NCI-H1092 (cell line): ENCODE results near the gene C15orf39.

ENCODE experiments used
- DNase-seq: peaks from one replicate; lab custom pipeline; 2025; lab: John Stamatoyannopoulos, UW

Gene C15orf39

DNA sequence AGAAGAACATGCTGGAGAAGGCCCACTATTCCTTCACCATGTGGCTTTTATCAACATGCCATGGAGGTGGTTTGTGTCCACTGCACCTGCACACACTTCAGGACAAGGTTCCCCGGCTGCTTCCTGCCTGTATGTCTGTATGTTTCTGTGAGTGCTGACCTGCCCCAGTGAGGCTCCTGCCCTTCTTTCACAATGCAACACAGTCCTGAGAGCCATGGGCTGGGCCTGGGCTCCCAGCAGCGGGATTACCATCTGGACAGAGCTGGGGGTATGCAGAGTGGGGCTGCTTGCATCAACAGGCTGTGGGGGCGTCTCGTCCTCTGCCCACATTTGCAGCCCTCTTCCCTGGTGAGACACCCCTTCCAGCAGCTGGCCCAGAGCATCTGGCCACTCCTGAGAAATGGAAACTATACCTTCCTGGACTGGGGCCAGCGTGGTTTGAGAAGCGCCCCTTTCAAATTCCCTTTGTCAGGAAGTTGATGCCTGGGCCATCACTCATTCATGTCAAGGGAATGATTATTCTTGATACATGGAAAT, 29.3 kb upstream of the C15orf39 start:
- DNase-seq, result no peak

DNA sequence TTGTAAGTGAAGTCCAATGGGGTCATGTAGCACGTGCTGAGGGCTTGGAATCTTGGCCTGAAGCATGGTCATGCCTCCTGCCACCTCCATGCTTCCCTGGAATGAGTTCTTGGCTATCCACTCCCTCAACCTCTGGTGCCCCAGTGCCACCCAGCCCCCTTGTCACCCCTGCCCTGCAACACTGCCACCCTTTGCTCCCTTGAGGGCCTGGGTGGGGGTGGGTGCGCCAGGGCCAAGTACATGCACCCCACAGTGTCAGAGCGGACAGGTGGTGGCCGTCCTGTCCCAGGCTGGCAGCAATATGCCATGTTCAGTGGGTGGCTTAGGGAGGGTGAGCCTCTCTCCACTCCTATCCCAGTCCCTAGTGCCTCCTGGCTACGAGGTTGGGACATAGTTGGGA, 27.6 kb upstream of the C15orf39 start:
- no peak for DNase-seq

DNA sequence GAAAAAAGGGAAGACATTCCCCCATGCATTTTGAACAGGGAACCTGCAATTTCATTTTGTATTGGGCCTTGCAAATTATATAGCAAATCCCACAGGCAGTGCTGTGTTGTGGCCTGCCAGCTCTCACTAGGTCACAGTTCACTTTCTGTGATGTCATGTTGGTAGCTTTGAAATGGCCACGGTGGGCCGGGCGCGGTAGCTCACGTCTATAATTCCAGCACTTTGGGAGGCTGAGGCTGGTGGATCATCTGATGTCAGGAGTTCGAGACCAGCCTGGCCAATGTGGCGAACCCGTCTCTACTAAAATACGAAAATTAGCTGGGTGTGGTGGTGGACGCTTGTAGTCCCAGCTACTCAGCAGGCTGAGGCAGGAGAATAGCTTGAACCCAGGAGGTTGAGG, 27.0 kb upstream of the C15orf39 start:
- DNase-seq, result no peak

DNA sequence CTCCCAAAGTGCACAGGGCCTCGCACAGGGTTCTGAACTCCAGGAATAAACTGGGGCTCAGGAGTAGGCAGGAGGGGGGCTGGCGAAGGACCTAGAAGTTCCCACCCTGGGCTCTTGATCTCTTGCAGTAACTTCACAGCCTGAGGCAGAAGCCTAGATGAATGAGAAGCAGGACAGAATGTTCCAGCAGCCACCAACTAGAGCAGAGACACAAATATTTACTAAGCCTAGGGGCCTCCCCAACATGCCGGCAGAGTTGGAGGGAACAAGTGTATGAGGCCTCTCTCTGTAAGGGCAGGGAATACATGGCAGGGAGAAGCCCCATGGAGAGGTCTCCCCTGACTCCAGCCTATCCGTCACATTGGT, 25.3 kb upstream of the C15orf39 start:
- no peak for DNase-seq

DNA sequence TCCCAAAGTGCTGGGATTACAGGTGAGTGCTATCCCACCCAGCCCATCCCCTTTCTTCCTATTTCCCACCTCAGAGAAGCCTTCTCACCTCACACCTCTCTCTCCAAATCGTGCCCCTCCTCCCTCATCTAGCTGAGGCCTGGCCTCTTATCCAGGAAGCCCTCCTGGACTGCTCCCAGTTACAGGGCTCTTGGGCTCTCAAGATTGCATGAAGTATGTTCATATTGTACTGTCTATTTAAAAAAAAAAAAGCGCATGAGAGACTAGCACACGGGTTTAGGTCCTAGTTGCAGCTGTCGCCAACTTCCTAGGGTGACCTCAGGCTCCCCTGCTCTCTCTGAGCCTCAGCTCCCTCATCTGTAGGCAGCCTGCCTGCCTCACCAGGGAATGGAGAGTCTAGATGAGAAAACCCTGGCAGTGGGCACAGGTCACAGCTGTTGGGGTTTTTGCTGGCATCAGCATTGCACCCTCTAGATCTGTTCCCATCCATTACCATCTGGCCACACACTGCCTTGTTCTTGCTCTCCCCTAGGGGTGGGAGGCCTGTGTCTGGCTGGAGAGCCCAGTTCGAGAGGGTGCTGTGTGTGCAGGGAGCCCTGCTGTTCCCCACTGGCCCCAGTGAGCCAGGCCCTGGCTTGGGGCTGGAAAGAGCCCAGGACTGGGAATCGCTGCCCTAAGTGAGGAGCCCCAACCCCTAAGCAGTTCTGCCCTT, 24.2 kb upstream of the C15orf39 start:
- no peak for DNase-seq

DNA sequence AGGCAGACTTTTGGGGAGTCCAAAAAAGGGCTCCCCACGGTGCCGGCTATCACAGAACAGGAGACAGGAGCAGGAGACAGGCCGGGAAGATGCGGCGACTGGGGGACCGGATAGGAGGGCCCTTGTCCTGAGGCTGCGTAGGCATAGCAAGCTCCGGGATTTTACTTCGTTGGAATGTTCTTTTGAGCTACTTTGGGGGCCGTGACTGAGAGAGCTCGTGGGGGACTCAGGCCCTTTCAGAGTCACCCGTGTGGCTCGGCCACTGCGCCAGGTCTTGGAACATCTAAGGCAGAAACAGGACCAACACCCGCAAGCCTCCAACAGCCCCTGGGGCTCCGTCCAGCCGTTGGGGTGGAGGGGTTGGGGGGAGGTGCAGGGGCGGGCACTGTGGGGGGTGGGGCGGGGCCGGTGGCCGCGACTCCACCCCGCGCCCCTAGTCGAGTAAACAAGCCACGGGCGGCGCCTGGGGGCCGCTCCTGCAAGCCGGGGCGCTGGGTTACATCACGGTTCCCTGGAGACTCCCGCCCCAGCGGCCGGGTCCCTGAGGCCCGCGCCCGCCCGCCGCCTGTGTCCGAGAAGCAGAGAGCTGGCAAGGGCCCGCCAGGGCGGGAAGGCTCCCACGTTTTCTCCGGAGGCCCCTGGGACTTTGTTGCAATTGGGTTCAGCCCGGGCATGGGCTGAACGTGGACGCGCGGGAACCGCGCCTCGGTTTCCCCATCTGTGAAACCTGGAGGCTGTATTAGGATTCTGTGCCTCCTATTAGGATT, 23.3 kb upstream of the C15orf39 start:
- no peak for DNase-seq

DNA sequence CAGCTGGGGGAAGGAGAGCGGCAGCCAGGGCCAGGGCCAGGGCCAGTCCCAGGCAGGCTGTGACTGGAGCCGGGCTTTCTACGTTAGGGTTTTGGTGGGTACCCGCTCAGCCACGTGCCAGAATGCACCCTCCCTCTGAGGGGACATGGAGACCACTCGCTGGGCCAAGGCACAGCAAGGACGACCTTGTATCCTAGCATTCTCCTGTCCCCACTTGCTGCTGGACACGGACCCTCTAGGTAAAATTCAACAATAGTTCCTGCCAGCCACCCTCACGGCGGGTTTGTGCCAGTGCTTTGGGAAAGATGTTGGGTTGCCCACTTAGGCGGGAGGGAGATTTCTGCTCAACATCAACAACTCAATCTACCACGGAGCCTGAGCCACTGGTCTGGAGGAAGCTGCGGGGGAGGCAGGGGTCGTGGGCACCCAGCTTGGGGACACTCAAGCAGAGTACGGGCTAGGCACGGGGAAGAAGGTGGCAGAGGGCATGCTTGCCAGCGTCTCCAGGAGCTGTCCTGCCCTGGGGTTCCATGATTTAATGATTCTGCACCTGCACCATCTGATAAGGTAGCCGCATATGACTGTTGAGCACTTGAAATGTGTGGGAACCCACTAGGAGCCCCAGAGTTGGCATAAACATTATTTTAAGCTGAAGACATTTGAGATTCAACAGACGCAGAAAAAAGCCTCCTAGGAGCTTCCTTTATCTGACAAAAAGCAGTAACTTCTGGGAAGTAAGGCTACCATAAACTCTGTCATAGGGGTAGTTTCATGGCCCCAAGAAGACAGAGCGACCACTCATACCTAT, 22.5 kb upstream of the C15orf39 start:
- DNase-seq, result no peak

DNA sequence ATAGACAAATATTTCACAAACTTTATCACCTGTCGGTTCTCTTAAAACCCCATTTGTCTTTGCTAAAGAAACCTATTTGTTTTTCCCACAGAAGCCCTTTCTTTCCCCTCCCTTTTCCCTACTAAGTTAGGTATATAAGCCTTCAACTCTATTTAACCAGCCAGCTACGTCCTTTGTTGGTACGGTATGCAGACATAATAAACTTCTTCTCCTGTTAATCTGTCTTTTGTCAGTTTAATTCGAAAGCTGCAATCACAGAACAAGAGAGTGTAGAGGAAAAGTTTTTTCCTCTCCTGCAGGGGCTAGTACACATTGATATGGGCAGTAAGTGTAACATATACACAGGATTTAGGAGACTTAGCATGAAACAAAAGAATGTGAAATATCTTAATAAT, 21.9 kb upstream of the C15orf39 start:
- DNase-seq, result no peak

DNA sequence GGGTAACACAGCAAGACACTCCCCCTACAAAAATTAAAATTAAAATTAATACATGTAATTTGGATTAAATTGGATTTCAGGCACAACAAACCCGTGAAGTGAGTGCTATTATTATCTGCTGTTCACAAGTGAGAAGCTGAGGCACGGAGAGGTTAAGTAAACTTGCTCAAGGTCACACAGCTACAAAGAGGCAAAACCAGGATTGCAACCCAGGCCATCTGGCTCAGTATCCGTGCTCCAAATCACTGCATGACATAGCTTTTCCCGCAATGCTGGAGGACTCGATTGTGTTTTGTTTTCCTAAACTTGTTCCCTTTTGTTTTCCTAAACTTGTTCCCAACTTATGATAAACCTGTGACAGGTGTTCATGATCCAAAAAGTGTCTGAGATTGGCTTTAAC, 19.9 kb upstream of the C15orf39 start:
- no peak for DNase-seq

DNA sequence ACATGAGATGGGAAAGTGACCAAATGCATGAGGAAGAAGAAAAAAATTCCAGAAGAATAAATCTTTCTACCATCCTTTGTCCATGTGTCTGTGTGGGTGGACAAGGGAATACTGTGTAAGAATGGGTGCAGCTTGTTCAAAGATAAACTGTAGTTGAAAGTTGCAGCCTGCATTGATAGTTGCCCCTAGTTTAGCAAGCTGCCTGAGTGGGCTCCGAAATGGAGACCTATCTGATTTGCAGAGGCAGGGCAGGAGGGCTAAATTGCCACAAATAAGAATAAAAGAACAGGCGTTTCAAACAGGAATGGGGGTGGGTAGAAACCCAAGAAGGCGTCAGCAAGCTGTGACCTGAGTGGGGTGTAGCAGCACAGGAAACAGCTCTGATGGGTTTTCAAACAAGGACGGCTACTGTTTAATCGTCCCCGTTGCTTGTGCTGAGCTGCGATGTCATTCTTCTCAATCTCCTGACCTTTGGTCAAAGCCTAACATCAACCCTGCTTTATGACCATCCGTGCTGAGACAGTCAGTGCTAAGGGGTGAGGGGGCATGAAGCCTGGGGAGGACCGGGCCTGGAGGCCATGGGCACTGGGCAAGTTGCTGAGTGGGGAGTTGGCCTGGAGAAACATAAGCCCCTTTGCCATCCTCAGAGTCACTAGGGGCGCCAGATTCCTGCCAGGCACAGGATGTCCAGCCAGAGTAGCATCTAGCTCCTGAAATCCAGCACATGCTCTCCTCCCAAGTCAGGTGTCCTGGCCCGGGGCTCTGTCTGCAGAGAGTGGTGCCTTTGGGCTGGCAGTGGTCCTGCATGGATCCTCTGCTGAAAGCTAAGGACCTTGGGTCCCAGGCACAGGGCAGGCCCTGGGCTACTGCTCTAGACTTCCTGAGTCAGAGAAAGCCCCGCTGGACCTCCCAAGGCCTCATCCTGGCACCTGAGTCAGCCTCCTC, 19.2 kb upstream of the C15orf39 start:
- DNase-seq, result no peak

DNA sequence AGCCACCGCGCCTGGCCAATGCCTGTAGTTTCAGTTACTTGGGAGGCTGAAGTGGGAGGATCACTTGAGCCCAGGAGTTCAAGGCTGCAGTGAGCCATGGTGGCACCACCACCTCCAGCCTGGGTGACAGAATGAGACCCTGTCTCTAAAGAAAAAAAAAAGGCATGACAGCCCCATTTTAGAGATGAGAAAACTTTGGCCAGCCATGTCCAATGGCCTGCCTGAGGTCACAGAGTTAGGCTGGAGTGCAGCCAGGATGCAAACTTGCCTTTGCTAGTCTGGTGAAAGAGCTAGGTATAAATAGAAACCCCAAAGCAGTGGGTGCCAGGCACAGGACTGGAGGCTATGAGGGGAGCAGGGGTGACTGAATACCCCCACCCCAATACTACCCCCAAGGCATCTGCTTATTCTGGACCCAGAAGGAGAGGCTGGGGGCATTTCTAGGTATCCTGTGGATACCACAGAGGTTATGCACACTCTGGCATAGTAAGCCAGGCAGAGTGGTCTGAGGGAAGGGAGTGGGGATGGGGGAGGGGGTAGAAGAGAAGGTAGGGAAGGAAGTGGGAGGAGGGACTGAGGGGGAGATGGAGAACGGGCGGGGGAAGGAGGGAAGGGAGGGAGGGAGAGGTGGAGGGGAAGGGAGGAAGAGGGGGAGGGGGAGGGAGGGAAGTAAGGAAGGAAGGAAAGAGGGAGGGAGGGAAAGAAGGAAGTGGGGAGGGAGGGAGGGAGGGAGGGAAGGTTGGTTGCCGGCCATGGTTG, 16.2 kb upstream of the C15orf39 start:
- no peak for DNase-seq

DNA sequence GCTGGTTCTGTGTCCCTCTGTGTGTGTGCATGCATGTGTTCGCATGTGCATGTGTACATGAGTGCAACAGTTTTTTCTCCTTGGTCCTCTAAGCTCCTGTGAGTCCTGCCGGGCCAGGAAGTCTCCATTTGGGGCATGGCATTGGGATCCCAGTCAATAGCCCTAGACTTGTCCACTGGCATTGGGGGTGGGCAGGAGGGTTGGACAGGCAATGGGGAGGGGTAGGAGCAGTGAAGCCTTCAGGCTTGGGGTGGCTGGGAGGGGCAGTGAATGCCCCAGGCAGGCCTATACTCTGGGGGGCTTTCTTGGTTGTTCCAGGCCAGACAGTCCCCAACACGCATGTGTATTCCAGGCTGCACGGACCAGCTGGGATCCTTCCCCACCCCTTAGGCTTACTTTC, 15.6 kb upstream of the C15orf39 start:
- DNase-seq, result no peak

DNA sequence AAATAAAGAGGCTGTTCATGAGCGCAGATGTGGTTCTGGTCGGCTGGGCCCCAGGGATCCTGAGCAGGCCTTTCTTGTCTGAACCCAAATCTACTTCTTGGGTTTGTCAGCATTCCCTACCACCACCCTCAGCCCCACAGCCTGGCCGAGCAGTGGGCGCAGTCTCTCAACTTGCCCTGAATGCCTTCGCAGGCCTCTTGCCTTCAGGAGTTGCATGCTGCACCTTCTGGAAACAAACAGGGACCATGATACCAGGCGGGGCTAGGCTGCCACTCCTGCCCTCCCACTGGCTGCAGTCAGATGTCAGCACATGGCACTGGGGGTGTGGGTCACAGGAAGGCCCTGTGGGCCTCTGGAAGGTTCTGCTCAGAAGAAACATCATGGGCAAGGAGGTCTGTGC, 13.2 kb upstream of the C15orf39 start:
- no peak for DNase-seq

DNA sequence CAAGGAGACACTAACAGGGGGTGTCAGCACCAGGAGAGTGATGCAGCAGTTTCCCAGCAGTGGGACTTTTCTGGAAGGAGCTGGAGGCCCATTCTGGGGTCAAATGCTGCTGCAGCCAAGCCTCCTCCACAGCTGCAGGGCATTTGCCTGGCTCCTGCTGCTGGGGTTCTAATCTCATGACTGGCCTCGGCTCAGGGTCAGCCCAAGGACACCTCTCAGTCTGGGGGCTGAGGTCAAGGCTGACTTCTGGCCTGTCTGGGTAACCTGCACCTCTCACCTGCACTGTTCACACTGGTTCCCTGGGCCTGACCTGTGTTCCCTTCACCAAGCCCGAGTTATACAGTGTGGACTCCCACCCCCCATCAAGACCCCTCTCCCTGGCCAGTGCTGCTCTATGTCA, 10.4 kb upstream of the C15orf39 start:
- no peak for DNase-seq

DNA sequence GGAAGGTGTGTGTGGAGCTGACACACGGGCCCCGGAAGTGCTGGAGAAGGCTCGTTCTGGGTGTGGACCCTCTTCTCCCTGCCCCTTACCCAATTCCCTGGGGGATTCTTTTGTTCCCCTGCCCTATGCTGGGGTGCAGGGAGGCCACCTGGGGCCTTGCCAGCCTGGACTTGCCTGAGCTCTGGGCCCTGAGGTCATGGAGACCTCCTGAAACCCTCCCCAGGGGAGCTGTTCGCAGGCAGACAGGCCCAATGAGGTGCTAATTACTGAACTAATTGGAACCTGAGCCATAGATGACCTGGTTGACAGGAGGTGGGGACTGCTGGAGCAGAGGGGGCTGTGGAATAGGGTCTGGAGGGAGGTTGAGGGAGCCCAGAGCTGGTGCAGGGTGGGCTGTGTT, 9.4 kb upstream of the C15orf39 start:
- no peak for DNase-seq

DNA sequence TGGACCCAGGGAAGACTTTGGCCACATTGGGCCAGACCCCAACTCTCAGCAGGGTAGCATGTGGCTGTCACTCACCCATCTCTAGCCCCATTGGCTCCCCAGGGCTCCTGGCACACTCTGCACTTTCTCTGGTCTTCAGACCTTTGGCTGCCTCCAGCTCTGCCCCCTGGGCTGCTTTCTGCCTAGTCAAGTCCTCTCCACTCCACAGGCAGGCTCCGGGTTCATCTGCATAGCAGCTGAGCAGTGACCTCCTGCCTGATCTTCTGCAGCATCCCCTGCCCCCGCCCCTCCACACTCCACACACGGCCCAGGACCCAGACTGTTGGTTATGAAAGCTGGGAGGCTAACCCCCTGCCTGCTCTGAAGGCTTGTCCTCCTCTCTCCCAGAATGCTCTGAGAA, 8.4 kb upstream of the C15orf39 start:
- DNase-seq, result no peak

DNA sequence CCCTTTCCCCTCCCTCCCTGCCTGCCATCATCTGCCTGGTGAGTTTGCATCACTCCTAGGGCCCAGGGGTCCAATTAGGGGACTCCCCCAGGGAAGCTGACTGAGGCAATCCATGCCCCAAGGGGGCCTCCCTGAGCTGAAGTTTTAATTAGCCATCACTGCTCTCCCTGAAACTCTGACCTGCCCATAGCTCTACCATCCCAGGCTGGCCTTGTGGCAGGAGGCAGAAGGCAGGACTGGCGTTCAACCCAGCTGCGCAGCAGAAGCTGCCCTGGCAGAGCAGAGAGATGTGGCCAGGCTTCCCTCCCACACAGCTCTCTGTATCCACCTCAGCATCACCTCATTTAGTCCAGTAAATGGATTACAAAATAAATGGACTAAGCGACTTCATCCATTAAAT, 7.7 kb upstream of the C15orf39 start:
- no peak for DNase-seq

DNA sequence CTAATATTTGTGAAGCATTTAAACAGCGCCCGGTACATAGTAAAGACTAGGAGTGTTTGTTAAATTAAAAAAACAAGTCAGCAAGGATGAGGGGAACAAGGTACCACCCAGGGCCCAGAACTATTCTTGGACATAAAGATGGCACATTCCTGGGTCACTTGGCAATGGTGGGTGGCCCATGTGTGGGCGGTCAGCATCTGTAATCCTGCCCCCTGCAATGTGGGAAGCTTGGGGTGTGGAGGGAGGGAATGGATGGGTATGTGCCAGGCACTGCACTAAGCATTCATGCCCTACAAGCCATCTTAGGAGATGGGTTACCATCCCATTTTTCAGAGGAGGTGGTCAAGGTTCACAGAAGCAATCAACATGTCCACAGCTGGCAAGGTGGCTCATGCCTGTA, 7.3 kb upstream of the C15orf39 start:
- no peak for DNase-seq

DNA sequence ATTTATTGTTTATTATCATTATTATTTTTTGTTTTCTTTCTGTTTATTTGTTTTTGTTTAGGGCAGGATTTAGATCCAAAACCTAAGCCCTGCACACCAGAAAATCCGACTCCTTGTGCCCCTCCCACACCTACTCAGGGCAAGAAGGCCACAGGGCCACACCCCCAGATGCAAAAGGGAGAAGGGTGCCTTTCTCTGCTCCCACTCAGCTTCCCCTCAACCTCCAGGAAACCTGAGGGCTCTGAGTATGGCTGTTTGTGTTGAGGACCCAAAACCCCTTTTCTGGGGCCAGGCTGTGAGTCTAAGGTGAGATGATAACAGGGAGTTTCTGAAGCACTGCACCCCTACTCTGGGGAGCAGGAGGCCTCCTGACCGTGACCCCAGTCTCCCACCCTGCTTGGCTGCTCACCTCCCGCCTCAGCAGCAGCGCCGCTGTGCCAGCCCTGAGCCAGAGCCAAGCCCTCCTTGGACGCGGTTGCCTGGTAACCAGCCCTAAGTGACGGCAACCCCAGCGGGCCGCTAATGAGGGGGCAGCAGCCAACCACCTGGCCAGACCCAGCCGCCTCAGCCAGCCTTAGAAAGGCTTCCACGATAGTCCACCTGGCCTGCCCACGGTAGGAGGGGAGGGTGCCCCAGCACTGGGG, 6.4 kb upstream of the C15orf39 start:
- peak; percentile 88 for DNase-seq

DNA sequence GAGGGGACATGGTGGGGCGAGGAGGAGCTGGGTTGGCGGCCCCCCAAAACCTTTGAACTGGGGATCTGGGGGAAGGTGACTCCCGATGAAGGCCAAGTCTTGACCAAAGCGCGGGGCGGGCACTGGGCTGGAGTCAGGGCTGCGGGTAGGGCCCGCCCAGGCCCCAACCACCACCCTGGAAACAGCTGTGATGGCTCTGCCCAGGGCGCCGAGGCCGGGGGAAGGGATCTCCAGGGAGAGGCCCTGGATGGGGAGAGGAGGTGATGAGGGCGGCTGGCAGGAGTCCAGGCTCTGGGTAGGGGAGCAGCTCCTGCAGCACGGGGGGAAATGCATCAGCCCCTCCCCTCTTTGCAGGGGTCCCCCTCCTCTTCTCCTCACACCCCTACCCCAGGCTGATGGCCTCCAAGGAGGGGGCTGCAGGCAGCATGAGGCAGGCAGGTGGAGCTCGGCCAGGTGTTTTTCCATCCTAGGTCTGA, 5.9 kb upstream of the C15orf39 start:
- DNase-seq, result peak; percentile 73
